GM18951 (cell line): Measurements from ENCODE around the gene C1QTNF1.

Source experiments
- POLR2A ChIP-seq: IDR thresholded peaks from 4 replicates; pipeline ENCODE4 v1.6.1; 2011; ENCODE audit warnings: mild to moderate bottlenecking; ENCODE audit not compliant: insufficient read length, insufficient read depth; ENCODE audit errors: extremely low read depth
- in situ Hi-C: fragments of 300-500 bp; cut with MboI; formaldehyde crosslinking; loops from one replicate; pipeline ENCODE4 v1.12.0; 2022; ENCODE audit warnings: low sequenced_read_pairs, mixed read lengths, inconsistent platforms; ENCODE audit not compliant: unreplicated experiment

C1QTNF1 gene

GRCh38 chr17:78986048-78986648 lies 37.8 kb upstream of the C1QTNF1 start:
- no peak for TF ChIP-seq POLR2A
- in situ Hi-C loops, result no loop called here

- in situ Hi-C loops, result no loop called here
- TF ChIP-seq POLR2A, result no peak
These were observed 37.2 kb upstream of the C1QTNF1 start for GRCh38 chr17:78986649-78987328.

- no peak for TF ChIP-seq POLR2A
- in situ Hi-C loops, result no loop called here
These were observed 35.8 kb upstream of the C1QTNF1 start for GRCh38 chr17:78988152-78988551.

- in situ Hi-C loops, result no loop called here
These were observed 33.5 kb upstream of the C1QTNF1 start for GRCh38 chr17:78990349-78991016.

GRCh38 chr17:78991017-78991738 lies 32.8 kb upstream of the C1QTNF1 start:
- TF ChIP-seq POLR2A, result no peak
- in situ Hi-C loops, result no loop called here

More at GRCh38 chr17:78990349-78991016, 33.5 kb upstream of the C1QTNF1 start:
- no peak for TF ChIP-seq POLR2A

GRCh38 chr17:78991906-78992532 lies 31.9 kb upstream of the C1QTNF1 start:
- no peak for TF ChIP-seq POLR2A
- in situ Hi-C loops, result no loop called here

- no peak for TF ChIP-seq POLR2A
- in situ Hi-C loops, result no loop called here
These were observed 31.3 kb upstream of the C1QTNF1 start for GRCh38 chr17:78992542-78993212.

- in situ Hi-C loops, result no loop called here
- TF ChIP-seq POLR2A, result no peak
These were observed 30.6 kb upstream of the C1QTNF1 start for GRCh38 chr17:78993241-78993956.

- in situ Hi-C loops, result no loop called here
- TF ChIP-seq POLR2A, result no peak
These were observed 29.8 kb upstream of the C1QTNF1 start for GRCh38 chr17:78993981-78994671.

GRCh38 chr17:78995022-78995760 lies 28.8 kb upstream of the C1QTNF1 start:
- TF ChIP-seq POLR2A, result no peak
- in situ Hi-C loops, result no loop called here

GRCh38 chr17:78995761-78996451 lies 28.1 kb upstream of the C1QTNF1 start:
- no peak for TF ChIP-seq POLR2A
- in situ Hi-C loops, result no loop called here
